ENCODE data around the gene NOS1AP.

The NOS1AP gene

DNA sequence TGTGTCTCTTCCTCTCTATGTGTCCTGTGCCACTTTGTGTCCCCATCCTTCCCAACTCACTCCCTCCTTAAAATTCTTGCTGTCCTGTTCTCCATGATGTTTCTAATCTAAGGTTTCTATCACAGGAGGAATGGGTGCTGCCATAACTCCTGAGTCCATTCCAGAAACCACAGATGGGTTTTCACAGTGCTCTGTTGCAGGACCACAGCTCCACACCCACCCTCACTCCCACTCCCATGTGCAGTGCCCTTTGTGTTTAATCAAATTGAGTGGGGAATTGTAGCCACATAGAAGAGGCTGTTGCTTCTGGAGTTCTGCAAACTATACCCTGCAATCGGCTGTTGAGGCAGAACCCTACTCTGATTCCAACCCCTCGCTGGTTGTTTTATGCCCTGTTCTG is 165.1 kb downstream of the NOS1AP start:
- TF ChIP-seq EZH2phosphoT487 (IDR thresholded peaks at IDR 0.05; ENCODE audit: borderline replicate concordance) = no peak
- TF ChIP-seq, protein P1, sequence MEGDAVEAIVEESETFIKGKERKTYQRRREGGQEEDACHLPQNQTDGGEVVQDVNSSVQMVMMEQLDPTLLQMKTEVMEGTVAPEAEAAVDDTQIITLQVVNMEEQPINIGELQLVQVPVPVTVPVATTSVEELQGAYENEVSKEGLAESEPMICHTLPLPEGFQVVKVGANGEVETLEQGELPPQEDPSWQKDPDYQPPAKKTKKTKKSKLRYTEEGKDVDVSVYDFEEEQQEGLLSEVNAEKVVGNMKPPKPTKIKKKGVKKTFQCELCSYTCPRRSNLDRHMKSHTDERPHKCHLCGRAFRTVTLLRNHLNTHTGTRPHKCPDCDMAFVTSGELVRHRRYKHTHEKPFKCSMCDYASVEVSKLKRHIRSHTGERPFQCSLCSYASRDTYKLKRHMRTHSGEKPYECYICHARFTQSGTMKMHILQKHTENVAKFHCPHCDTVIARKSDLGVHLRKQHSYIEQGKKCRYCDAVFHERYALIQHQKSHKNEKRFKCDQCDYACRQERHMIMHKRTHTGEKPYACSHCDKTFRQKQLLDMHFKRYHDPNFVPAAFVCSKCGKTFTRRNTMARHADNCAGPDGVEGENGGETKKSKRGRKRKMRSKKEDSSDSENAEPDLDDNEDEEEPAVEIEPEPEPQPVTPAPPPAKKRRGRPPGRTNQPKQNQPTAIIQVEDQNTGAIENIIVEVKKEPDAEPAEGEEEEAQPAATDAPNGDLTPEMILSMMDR (conservative IDR thresholded peaks at IDR 0.05; ENCODE audit: low read length) = no peak
- Histone ChIP-seq H3K4me3 (ENCODE audit: low read length, poor library complexity, severe bottlenecking) (no peak overlapping the region), H2AFZ (ENCODE audit: low read length) (no peak overlapping the region), H3K9me3 (ENCODE audit: insufficient read depth, low read depth, low read length) (no peaks in the 10 kb centered on the region), H3K9ac (ENCODE audit: low read depth, low read length, poor library complexity, severe bottlenecking) (no peak overlapping the region), H3F3A (ENCODE audit: low read depth) (no peaks in the 10 kb centered on the region), H4K20me1 (ENCODE audit: insufficient read depth, low read length, poor library complexity, severe bottlenecking) (no peaks in the 10 kb centered on the region), H3K9me2 (replicated peaks; ENCODE audit: low read depth, low read length) (no peaks in the 10 kb centered on the region), H3K27me3 (ENCODE audit: insufficient read depth, low read length, poor library complexity, severe bottlenecking) (no peaks in the 10 kb centered on the region), H3K36me3 (ENCODE audit: insufficient read depth, low read length) (no peaks in the 10 kb centered on the region), H3K4me1 (ENCODE audit: insufficient read depth, low read length, poor library complexity, severe bottlenecking) (peaks cover 4% of the 10 kb centered on the region), H3K4me2 (ENCODE audit: low read depth, low read length, poor library complexity, severe bottlenecking) (no peak overlapping the region), H3K79me2 (ENCODE audit: insufficient read depth, low read length) (no peaks in the 10 kb centered on the region)

DNA sequence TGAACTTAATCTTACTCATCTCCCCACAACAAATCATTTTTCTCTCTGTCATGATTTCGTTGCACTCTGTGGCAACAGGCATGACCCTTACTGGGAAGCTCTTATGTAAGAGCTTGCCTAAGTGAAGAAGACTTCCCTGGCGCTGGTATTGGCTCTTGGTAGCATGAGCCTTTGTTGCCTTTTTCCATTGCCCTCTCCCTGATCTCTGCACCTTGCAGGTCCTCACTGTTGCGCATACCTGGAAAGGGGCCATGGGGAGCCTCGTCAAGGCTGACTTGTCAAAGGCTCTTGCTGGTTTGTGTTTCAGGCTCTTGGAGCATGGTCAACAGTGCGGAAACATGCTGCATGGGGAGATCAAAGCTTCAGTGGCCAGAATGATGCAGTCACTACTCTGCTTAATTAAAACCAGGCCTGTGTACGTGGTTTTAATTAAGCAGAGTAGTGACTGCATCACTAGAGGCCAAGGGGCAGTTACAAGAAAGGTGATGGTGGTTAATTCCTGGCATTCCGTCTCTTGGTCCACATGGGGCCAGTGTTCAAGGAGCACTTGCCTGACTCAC is 165.8 kb downstream of the NOS1AP start:
- no peaks in the 10 kb centered on the region for H4K20me1 ChIP-seq (ENCODE audit: insufficient read depth, low read length, poor library complexity, severe bottlenecking)

DNA sequence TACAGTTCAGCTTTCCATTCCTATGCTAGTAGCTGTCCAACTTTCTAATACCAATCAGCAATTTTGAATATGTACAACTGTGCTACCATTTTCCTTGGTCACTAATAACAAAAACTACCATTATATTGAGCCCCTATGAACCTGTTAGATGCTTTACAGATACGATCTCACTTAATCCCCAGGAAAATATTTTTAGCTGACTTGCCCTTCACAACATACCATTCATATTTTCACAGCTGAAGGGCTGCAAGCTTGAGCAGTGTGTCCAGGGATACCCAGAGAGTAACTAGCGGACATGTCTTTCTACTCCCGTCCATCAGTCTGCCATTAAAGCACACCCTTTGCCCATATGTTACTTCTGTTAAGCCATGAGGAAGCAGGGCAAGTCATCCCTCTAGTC is 166.7 kb downstream of the NOS1AP start:
- H3K9me3 ChIP-seq (ENCODE audit: insufficient read depth, low read depth, low read length) = no peaks in the 10 kb centered on the region
- no peaks in the 10 kb centered on the region for H3K4me1 ChIP-seq (ENCODE audit: insufficient read depth, low read length, poor library complexity, severe bottlenecking)
- H3K36me3 ChIP-seq (ENCODE audit: insufficient read depth, low read length) = no peaks in the 10 kb centered on the region
- no peaks in the 10 kb centered on the region for H3F3A ChIP-seq (ENCODE audit: low read depth)
- H4K20me1 ChIP-seq (ENCODE audit: insufficient read depth, low read length, poor library complexity, severe bottlenecking) = no peaks in the 10 kb centered on the region
- no peak overlapping the region for H2AFZ ChIP-seq (ENCODE audit: low read length)
- H3K27me3 ChIP-seq (ENCODE audit: insufficient read depth, low read length, poor library complexity, severe bottlenecking) = no peaks in the 10 kb centered on the region
- H3K9me2 ChIP-seq (replicated peaks; ENCODE audit: low read depth, low read length) = no peaks in the 10 kb centered on the region
- no peak overlapping the region for H3K4me3 ChIP-seq (ENCODE audit: low read length, poor library complexity, severe bottlenecking)
- no peaks in the 10 kb centered on the region for H3K79me2 ChIP-seq (ENCODE audit: insufficient read depth, low read length)
- H3K4me2 ChIP-seq (ENCODE audit: low read depth, low read length, poor library complexity, severe bottlenecking) = no peak overlapping the region
- no peak overlapping the region for H3K9ac ChIP-seq (ENCODE audit: low read depth, low read length, poor library complexity, severe bottlenecking)
- no peak for TF ChIP-seq EZH2phosphoT487 (IDR thresholded peaks at IDR 0.05; ENCODE audit: borderline replicate concordance)
- TF ChIP-seq, protein P1 (conservative IDR thresholded peaks at IDR 0.05; ENCODE audit: low read length) = no peak

More for the DNA sequence above, 165.8 kb downstream of the NOS1AP start:
- H3K4me2 ChIP-seq (ENCODE audit: low read depth, low read length, poor library complexity, severe bottlenecking) = no peak overlapping the region
- H3K79me2 ChIP-seq (ENCODE audit: insufficient read depth, low read length) = no peaks in the 10 kb centered on the region
- H3K4me1 ChIP-seq (ENCODE audit: insufficient read depth, low read length, poor library complexity, severe bottlenecking) = peaks cover 3% of the 10 kb centered on the region
- H3K9me2 ChIP-seq (replicated peaks; ENCODE audit: low read depth, low read length) = no peaks in the 10 kb centered on the region
- H2AFZ ChIP-seq (ENCODE audit: low read length) = no peak overlapping the region
- no peaks in the 10 kb centered on the region for H3F3A ChIP-seq (ENCODE audit: low read depth)
- no peak overlapping the region for H3K4me3 ChIP-seq (ENCODE audit: low read length, poor library complexity, severe bottlenecking)
- no peaks in the 10 kb centered on the region for H3K27me3 ChIP-seq (ENCODE audit: insufficient read depth, low read length, poor library complexity, severe bottlenecking)
- TF ChIP-seq EZH2phosphoT487 (IDR thresholded peaks at IDR 0.05; ENCODE audit: borderline replicate concordance) = no peak
- TF ChIP-seq, protein P1 (conservative IDR thresholded peaks at IDR 0.05; ENCODE audit: low read length) = no peak
- no peak overlapping the region for H3K9ac ChIP-seq (ENCODE audit: low read depth, low read length, poor library complexity, severe bottlenecking)
- H3K36me3 ChIP-seq (ENCODE audit: insufficient read depth, low read length) = no peaks in the 10 kb centered on the region
- H3K9me3 ChIP-seq (ENCODE audit: insufficient read depth, low read depth, low read length) = no peaks in the 10 kb centered on the region
